Lung (tissue), 12 donors: Measurements from ENCODE around the gene ITGA5. TPM values are rescaled to one million over a fixed set of nuclear protein-coding genes. Genes with fewer than 3 reads are reported as not detected.

ENCODE experiments used
- ATAC-seq: fragments of 200-7000 bp; cut with Tn5 transposase; one replicate; pipeline ENCODE4 v1.9.1; 2020; ENCODE audit warnings: moderate number of reproducible peaks; ENCODE audit not compliant: insufficient read depth, low FRiP score
- DNase-seq, 3 donors: peaks; one replicate each; pipeline ENCODE4 v3.0.0-alpha.2; 2013 to 2017
- H3K27ac ChIP-seq, 2 donors: one replicate each; pipeline ENCODE4 v1.5.1; 2013; ENCODE audit warnings: mild to moderate bottlenecking in 2 of 2, moderate library complexity in 2 of 2, control low read depth in 1 of 2, inconsistent platforms in 1 of 2, low read depth in 1 of 2, low read length in 1 of 2
- H3K27me3 ChIP-seq, 3 donors: one replicate each; pipeline ENCODE4 v1.5.1; 2013; ENCODE audit warnings: low read length in 2 of 3; ENCODE audit not compliant: control insufficient read depth in 3 of 3, insufficient read depth in 3 of 3
- H3K36me3 ChIP-seq, 4 donors: one replicate each; pipeline ENCODE4 v1.5.1; 2013; ENCODE audit warnings: low read length in 4 of 4, mild to moderate bottlenecking in 1 of 4, moderate library complexity in 1 of 4; ENCODE audit not compliant: control insufficient read depth in 4 of 4, insufficient read depth in 4 of 4
- H3K4me1 ChIP-seq, 5 donors: one replicate each; pipeline ENCODE4 v1.5.1; 2013; ENCODE audit warnings: low read length in 5 of 5, mild to moderate bottlenecking in 2 of 5, moderate library complexity in 1 of 5; ENCODE audit not compliant: control insufficient read depth in 5 of 5, insufficient read depth in 5 of 5
- H3K4me3 ChIP-seq: one replicate; pipeline ENCODE4 v1.5.1; 2013; ENCODE audit warnings: mild to moderate bottlenecking, control low read depth, moderate library complexity
- H3K9ac ChIP-seq, 2 donors: one replicate each; pipeline ENCODE4 v1.5.1; 2013; ENCODE audit warnings: low read length in 2 of 2, control low read depth in 1 of 2; ENCODE audit not compliant: insufficient read depth in 1 of 2
- H3K9me3 ChIP-seq, 4 donors: one replicate each; pipeline ENCODE4 v1.5.1; 2013; ENCODE audit warnings: low read length in 3 of 4, mild to moderate bottlenecking in 1 of 4, moderate library complexity in 1 of 4; ENCODE audit not compliant: control insufficient read depth in 4 of 4, insufficient read depth in 3 of 4
- CTCF ChIP-seq: IDR thresholded peaks from 2 replicates; pipeline ENCODE4 v1.5.1; 2012; ENCODE audit warnings: mild to moderate bottlenecking; ENCODE audit errors: control extremely low read depth, extremely low read depth
- whole genome bisulfite sequencing, 2 donors: extraction: QIAGEN DNeasy Blood & Tissue Kit; methylation state at CpG; one replicate each; pipeline ENCODE4 v1.1.7; 2013; 5-methylcytosine and 5-hydroxymethylcytosine counted together
- polyA plus RNA-seq, 2 donors: library from polyadenylated mRNA; stranded (reverse); fragments of 200-250 nt; gene quantifications; one replicate each; pipeline ENCODE4 v1.2.1, GENCODE V29; 2013
- total RNA-seq, 2 donors: library from RNA; depleted of rRNA in 1 of 2; stranded (reverse); fragments of >200 nt in 1 of 2; gene quantifications; one replicate each; pipeline ENCODE4 v1.2.1, GENCODE V29; 2014 to 2021
- donor health status: control.
- donor health status: control.
- donor health status: Bipolar disorder and iron deficiency.
- donor health status: healthy.
- donor health status: DM: yes; HTN: yes; CAD: no.

Gene ITGA5
- total and polyA plus RNA-seq, 4 donors: 39.8 to 134 (median 101) TPM

GRCh38 chr12:54368025-54368708, 50.9 kb downstream of the ITGA5 start:
- Histone ChIP-seq H3K9ac (peak overlapping the region in 1 of 2 donors; percentile 50), H3K9me3 (no peaks in the 10 kb centered on the region), H3K36me3 (peaks cover 0 to 5% (median 0%) of the 10 kb centered on the region in 4 donors), H3K27ac (no peak overlapping the region), H3K4me1 (peaks cover 0 to 42% (median 20%) of the 10 kb centered on the region in 5 donors), H3K4me3 (no peak overlapping the region), H3K27me3 (peaks cover 0 to 3% (median 0%) of the 10 kb centered on the region in 3 donors)
- DNase-seq: no peak
- no peak for ATAC-seq
- TF ChIP-seq CTCF: no peak
- WGBS, 2 donors: 12 to 21% methylated on average over 5 of the region's 5 CpGs

- 26 to 53% methylated on average over 4 of the region's 4 CpGs for WGBS, 2 donors
- DNase-seq (no peak), ATAC-seq (no peak)
- H3K9ac ChIP-seq: no peak within 1 kb of the TSS
- peaks cover 0 to 3% (median 0%) of the 10 kb centered on the region in 3 donors for H3K27me3 ChIP-seq
- H3K4me1 ChIP-seq: peaks cover 0 to 20% (median 8%) of the 10 kb centered on the region in 5 donors
- no peaks in the 10 kb centered on the region for H3K9me3 ChIP-seq
- no peaks in the 10 kb centered on the region for H3K36me3 ChIP-seq
- no peak for TF ChIP-seq CTCF
- H3K27ac ChIP-seq: no peak within 1 kb of the TSS
- no peak within 1 kb of the TSS for H3K4me3 ChIP-seq
These were observed 54.7 kb downstream of the ITGA5 start, which contains the start of gene GPR84 for GRCh38 chr12:54364413-54364812. Gene GPR84 (minus strand): TSS chr12:54364486. CDS start chr12:54363851, 635 bp downstream.

- H3K27ac ChIP-seq: no peak overlapping the region
These were observed 55.4 kb downstream of the ITGA5 start for GRCh38 chr12:54363618-54364017.

More at GRCh38 chr12:54363618-54364017, 55.4 kb downstream of the ITGA5 start:
- no peak for TF ChIP-seq CTCF
- 56 to 76% methylated on average over 6 of the region's 6 CpGs for WGBS, 2 donors
- H3K9me3 ChIP-seq: no peaks in the 10 kb centered on the region
- H3K4me1 ChIP-seq: peaks cover 0 to 13% (median 2%) of the 10 kb centered on the region in 5 donors
- H3K9ac ChIP-seq: no peak overlapping the region
- peaks cover 0 to 3% (median 0%) of the 10 kb centered on the region in 3 donors for H3K27me3 ChIP-seq
- ATAC-seq (no peak), DNase-seq (no peak)
- H3K36me3 ChIP-seq: no peaks in the 10 kb centered on the region
- no peak overlapping the region for H3K4me3 ChIP-seq
